Hematopoietic multipotent progenitor cell treated with erythropoietin and hydrocortisone succinate and interleukin-3 and kit ligand, for 8 days (in vitro differentiated cells): ENCODE results near the gene IL21R.
A peak's percentile ranks its signal among the peaks of the same experiment; 100 is the strongest.
"Not testable (repeated sequence)": the region's sequence is repeated elsewhere in the genome, so short reads cannot be mapped to it uniquely, and the experiment has no call there.

Source experiments
- DNase-seq: peaks from one replicate; pipeline ENCODE4 v3.0.0-alpha.2; 2015

The IL21R gene

DNA sequence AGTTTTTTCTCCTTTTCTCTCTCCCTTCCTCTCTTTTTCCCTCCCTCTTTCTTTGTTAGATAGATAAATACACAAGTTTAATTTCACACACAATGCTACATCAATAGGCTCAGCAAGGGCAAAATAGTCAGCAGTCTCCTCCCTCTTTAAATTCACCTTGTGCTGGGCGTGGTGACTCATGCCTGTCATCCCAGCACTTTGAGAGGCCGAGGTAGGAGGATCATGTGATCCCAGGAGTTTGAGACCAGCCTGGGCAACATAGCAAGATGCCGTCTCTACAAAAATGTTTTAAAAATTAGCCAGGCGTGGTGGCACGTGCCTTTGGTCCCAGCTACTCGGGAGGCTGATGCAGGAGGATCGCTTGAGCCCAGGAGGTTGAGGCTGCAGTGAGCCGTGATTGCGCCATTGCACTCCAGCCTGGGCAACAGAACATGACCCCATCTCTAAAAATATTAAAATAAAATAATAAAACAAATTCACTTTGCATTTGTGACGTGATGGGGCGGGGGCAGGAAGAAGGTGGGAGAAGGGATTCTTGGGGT lies 27.4 kb downstream of the IL21R start:
- no peak for DNase-seq

DNA sequence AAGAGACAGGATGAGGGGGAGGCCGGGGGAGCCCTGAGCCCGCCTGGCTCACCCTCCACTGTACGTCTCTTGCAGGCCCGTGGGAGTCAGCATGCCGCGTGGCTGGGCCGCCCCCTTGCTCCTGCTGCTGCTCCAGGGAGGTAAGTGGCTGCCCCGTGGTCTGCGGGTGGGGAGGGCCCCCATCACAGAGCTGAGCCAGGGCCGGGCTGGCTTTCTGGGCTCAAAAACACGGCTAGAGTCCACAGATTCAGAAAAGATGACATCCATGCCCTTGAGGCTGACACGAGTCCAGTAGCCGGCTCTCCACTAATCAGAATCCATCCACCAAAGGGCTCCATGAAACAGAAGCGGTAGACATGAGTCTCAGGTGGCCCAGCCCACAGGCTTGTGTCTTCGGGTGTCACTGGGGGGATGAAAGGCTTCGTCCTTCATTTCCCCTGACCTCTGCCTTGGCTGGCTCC lies 28.0 kb downstream of the IL21R start:
- DNase-seq, result no peak

DNA sequence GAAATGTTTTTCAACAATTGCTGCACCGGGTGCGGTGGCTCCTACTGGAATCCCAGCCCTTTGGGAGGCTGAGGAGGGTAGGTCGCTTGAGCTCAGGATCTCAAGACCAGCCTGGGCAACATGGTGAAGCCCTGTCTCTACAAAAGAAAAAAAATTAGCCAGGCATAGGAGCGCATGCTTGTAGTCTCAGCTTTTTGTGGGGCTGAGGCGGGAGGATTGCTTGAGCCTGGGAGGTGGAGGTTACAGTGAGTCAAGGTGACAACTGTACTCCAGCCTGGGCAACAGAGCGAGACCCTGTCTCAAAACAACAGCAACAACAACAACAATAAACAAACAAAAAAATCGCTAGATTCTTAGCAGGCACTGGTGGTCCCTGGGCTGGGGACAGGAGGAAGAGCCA lies 28.5 kb downstream of the IL21R start:
- DNase-seq, result no peak

DNA sequence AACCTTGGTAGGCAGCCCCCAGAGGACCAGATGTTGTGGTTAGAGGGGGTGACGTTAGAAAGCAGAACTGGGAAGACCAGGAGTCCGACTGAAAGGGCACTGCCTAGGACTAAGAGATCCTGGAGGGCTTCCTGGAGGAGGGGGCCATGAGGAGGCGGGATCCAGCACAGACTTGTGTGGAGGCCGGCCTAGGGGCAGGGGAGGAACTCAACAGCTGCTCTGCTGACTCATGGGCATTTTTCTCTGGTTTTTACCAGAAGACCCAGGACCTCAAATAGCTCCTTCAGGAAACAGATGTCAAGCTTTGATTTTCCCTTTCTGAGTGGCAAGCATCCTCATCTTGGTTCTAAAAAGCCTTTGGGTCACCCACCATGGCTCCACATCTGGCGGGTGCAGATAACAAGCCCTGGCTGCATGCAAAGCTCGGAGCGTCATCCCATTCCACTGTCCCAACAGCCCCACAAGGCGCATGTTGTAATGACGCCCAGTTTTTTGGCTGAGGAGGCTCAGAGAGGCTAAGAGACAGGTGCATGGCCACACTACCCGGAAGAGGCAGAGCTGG lies 29.0 kb downstream of the IL21R start:
- DNase-seq, result peak; percentile 94

DNA sequence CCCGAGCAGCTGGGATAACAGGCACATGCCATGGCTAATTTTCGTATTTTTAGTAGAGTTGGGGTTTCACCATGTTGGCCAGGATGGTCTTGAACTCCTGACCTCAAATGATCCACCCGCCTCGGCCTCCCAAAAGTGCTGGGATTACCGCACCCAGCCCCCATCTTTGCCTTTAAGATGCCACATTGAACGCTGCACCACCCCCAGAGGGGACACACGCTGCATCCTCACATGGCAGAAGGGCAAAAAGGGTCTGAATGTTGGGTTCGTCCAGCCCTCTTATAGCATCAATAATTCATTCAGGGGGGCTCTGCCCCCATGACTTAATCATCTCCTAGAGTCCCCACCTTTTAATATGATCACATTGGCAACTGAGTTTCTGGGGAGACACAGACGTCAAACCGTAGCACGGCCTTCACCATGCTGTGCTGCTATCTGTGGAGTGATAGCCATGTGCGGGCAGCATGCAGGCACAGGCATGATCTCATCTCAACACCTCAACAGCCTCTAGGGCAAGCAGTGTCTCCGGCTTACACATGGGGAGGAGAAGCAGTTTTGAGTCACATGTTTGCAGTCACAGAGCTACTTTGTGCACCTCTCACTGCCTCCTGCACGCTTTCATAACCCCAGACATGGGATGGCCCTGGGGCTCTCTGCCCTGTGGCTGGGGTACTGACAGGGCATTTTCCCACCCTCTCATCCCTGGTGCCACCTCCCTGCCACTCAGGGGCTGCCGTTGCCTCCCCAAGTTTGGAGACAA lies 30.0 kb downstream of the IL21R start:
- no peak for DNase-seq

DNA sequence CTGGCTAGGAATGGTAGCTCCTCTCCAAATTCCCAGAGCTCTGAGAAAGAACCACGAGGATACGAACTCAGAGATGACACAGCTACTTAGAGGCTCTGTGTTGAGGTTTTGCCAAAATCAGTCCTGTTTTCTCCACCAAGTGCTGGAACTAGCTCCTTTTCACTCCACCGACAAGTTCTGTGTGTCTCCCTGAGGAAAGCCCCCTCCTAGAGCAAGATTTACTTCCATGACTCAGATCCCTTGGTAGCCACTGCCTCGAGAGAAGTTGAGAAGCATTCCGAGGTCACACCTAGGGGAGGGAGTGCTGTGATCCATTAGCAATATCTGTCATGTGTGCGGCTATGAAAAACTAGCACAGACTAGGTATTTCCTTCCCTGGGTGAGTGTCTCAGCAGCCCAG lies 30.6 kb downstream of the IL21R start:
- DNase-seq, result no peak

DNA sequence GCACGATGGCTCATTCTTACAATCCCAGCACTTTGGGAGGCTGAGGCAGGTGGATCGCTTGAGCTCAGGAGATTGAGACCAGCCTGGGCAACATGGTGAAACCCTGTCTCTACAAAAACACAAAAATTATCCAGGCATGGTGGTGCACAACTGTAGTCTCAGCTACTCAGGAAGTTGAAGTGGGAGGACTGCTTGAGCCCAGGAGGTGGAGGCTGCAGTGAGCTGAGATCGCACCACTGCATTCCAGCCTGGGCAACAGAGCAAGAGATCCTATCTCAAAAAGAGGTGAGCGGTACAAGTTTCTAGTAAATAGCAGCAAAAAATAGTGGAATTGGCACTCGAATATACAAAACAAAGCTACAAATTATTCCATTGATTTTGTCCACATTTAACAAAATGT lies 31.2 kb downstream of the IL21R start:
- DNase-seq, result not testable (repeated sequence)

DNA sequence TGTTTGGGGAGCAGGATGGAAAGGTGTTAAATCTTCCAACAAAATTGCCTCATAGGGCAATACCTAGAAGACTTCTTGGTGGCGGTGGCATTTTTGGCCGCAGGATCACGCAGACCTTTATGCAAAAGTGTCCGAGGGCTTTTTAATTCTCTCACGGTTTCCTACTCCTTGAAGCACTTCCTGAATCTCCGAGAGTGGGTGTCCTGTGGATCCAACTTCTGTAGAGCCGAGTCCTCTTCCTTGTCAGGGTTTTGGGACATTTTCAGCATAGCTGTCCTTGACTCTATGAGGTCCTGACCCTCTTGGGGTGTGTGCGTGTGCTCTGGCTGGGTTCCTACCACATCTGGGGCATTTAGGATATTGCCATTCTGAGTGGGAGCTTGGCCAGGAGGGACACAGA lies 31.7 kb downstream of the IL21R start:
- no peak for DNase-seq

DNA sequence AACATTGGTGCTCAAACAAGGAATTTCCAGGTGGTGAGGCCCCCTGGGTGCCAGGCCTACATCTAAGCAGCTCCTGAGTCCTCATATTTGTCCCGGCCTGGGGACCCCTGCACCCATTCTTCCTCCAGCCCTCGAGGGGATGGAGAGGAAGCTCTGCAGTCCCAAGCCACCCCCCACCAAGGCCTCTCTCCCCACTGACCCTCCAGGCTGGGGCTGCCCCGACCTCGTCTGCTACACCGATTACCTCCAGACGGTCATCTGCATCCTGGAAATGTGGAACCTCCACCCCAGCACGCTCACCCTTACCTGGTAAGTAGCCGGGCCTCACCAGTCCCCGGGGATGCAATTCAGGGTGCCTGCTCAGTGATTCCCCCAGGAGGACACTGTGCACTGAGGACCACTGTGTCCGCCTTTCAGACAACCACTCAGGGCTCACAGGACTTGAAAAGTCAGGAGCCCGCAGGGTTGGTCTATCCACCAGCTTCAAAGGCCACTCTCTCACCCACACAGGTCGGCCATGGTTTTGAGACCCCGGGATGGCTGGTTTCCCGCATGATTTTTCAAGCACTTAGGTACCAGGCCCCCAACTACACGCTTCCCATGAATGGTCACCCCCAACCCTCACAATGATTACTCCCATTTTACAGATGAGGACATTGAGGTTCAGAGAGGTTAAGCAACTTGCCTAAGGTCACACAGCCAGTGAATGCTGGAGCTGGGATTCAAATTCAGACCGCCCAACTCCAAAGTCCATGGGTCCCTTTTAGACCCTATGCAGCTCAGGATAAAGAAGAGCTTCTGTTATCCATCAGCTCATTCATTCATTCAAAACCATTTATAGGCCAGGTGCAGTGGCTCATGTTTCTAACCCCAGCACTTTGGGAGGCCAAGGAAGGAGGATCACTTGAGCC lies 32.4 kb downstream of the IL21R start:
- DNase-seq, result no peak

DNA sequence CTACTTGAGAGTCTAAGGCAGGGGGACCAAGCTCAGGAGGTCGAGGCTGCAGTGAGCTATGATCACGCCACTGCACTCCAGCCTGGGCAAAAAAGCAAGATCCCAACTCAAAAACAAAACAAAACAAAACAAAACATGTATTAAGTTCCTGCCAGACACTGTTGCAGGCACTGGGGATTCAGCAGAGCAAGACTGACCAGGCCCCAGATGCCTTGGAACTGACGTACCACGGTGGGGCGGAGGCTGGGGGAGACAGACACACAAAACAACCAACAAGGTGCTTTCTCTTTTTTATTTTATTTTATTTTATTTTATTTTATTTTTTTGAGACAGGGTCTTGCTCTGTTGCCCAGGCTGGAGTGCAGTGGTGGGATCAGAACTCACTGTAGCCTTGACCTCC lies 33.2 kb downstream of the IL21R start:
- DNase-seq, result not testable (repeated sequence)

DNA sequence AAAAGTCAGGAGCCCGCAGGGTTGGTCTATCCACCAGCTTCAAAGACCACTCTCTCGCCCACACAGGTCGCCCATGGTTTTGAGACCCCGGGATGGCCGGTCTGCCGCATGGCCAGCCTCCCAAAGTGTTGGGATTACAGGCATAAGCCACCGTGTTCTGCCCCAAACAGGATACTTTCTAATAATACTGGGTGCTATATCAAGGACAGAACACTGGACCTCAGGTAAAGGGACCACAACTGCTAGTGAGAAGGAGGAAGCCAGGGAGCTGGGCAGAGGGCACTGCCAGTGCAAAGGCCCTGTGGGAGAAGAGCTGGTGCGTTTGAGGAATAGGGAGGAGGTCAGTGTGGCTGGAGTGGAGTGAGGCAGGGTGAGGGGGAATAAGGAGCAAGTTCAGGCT lies 34.1 kb downstream of the IL21R start:
- no peak for DNase-seq

DNA sequence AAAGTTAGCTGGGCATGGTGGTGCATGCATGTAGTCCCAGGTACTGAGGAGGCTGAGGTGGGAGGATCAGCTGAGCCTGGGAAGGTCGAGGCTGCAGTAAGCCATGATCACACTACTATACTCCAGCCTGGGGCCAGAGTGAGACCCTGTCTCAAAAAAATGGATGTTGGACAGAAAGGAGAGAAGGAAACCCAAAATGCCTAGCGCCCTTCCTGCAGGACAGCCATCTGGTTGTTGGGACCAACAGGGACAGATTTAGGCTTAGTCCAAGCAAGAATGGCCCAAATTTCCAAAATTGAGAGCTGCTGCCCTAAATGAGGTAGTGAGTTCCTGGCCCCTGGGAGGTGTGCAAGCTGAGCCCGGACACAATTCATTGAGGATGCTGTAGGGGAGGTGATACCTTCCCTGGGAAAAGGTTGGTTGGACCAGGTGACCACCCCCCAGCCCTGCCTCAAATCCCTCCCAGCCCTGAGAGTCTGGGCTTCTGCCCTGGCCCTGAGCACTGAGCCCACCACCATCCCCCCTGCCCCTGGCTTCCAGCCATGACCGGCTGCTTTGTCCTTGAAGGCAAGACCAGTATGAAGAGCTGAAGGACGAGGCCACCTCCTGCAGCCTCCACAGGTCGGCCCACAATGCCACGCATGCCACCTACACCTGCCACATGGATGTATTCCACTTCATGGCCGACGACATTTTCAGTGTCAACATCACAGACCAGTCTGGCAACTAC lies 35.1 kb downstream of the IL21R start:
- no peak for DNase-seq

DNA sequence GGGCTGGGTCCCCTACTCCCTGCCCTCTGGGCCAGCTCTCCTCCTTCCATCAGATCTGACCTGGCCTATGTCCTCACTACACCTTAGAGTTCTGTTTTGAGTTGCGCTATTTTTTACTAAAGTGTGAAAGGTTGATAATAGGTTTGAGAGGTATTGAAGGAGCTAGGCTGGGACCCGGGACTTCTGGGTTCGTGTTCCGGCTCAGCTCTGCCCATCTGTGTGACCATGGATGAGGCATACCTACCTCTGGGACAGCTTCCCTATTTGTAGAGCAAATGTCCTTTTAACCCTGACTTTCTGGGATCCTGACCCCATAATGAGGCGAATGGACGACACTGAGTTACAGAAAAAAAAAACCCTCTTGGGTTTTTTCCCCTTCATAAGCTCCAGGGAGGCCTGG lies 36.0 kb downstream of the IL21R start:
- no peak for DNase-seq

DNA sequence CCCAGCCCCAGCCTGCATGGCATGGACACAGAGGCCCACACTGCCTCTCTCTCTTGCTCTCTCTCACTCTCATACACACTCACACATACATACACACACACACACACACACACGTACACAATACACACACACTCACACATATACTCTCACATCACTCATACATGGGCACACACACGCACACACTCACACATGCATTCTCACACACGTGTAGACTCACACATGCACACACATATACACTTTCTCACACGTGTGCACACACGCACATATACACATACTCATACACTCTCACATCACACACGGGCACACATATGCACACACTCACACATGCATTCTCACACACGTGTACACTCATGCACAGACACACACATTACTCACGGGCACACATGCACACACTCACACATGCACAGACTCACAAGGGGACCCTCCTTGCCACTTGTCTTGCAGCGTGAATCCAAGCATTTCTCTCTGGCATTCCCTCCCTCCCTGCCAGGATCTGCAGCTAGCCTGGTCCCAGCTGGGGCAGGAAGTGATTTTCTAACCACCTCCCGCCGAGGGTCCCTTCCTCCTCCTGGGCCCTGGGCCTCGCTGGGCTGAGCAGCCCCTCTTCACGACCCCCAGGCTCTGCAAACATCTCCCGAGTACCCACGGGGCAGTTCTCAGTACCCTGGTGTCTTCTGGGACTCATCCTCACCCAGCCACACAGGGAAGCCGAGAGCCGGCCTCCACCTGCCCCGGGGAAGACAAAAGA lies 37.5 kb downstream of the IL21R start:
- no peak for DNase-seq

DNA sequence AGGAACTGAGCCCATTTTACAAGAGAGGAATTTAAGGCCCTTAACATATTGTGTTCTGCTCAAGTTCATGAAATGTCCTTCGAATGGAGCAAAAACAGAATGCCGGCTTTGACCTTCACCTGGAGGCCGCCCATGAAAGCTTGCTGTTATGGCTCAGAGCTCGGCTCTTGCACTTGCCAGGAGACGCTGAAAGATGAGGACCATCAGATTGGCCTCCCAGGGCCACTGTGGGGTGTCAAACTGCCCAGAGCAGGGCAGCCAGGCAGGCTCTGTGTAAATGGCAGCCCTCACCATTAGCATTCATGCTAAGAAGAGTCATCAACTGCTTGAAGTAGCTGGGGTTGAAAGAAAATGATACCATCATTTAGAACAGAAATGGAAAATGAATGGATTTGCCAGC lies 39.3 kb downstream of the IL21R start:
- DNase-seq, result no peak

DNA sequence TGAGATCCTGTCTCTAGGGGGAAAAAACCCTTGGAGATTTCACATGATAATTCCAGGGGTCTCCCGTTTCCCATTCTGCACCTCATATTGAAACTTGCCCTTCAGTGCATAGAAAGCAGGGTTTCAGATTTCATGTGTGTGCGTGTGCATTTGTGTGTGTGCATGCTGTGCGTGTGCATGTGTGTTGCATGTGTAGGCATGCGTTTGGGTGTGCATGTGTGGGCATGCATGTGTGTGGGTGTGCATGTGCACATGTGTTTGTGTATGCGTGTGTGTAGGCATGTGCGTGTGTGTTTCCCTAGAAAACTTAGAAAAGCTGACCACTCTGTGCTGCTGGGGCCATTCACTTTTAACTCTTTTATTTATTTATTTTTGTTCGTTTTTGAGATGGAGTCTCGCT lies 40.0 kb downstream of the IL21R start:
- DNase-seq, result no peak

DNA sequence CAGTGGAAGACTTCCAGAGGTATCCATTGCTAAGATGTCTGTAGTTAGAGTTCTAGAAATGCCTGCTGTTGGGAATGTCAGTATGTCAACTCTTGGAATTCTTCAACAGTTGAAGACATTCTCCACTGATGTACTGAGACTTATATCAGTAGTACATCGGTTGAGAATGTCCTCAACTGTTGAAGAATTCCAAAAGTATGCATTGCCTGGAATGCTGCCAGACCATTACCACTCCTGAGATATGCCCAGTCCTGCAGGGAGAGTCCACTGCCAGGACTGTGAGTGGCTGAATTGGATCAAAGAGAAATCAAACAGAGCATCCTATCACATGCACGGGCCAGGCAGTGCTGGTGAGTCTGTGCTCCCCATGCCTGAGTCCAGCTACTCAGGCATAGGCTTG lies 42.0 kb downstream of the IL21R start:
- no peak for DNase-seq

DNA sequence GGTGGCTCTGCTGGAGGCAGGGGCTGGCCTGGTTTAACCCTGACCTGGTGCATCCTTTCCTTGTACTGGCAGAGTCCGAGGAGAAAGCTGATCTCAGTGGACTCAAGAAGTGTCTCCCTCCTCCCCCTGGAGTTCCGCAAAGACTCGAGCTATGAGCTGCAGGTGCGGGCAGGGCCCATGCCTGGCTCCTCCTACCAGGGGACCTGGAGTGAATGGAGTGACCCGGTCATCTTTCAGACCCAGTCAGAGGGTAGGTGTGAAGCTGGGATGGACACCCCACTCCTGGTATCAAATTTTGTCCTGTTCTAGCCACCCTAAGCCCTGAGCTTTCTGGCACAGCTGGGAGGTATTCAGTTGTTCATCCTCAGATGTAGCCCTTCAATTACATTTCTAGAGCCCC lies 42.5 kb downstream of the IL21R start:
- no peak for DNase-seq

DNA sequence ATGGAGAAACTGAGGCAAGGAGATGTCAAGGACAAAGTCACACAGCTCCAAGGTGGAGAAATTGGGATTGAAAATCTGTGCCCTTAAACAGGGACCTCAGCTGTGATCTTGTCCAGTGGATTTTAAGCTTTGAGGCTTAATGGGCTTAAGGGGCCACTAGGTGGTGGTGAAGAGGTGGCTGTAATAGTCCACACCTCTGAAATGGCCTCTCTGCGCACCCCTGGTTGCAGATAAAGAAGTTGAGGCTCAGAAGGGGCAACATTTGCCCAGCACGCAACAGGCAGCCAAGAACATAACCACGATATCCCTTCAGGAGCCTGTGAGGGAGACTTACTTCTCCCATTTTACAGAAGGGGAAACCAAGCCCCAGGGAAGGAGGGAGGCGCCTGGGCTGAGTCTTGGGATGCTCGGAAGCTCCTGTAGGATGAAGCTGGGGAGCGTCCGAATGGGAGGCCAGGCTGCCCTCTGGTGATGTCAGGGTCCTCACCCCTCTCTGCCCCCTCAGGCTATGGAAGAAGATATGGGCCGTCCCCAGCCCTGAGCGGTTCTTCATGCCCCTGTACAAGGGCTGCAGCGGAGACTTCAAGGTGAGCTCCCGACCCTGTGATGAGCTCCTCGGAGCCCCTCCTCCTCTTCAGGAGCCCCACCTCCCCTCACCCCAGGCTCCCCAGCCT lies 43.7 kb downstream of the IL21R start:
- no peak for DNase-seq

DNA sequence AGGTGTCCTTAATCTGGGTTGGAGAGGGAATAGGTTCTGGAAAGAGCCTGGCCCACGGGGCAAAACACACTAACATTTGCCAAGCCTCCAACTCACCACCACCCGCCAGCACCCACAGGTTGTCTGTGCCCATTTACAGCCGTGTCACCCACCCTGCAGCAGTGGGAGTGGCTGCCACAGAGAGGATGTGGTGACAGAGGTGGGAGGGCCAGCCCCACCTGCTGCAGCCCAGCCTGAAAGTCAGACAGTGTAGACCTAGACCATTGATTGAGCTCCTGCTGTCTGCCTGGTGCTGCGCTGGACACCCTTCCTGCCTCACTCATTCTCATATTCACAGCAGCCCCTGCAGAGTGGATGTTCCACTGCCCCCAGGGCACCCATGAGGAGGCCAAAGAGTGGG lies 44.7 kb downstream of the IL21R start:
- no peak for DNase-seq

DNA sequence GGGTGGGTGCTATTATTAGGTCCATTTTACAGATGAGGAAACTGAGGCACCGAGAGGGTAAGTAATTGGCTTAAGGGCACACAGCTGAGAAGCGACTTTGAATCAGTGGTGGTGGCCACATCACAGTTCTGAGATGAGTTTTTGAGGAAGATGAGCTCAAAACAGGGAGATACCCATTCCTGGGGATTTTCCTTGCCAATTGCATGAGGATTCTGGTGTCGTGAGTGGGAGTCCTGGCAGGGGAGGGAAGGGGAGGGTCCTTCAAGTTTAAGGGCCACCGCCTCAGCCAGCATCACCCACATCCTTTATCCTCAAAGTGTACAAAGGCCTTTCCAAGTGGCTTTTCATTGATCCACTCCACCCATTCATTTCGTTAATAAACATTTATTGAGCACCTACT lies 45.3 kb downstream of the IL21R start:
- DNase-seq, result no peak
